Right lobe of liver (tissue), 4 donors: Measurements from ENCODE around the gene RUBCN.

Experiments
- POLR2A ChIP-seq: fragments of 450-650 bp; IDR thresholded peaks from one replicate; pipeline ENCODE4 v1.6.1; 2017; ENCODE audit warnings: antibody characterized with exemption, mild to moderate bottlenecking
- TF ChIP-seq, protein P1 (sequence below), 4 donors: fragments of 200-600 bp in 3 of 4; fragments of 450-650 bp in 1 of 4; IDR thresholded peaks; one replicate each; pipeline versions ENCODE4 v1.5.1 to v1.8.0; 2016 to 2022; ENCODE audit warnings: antibody characterized with exemption in 4 of 4, mild to moderate bottlenecking in 2 of 4
- donor health status: DM: no; HTN: no; CAD: no.
- donor health status: DM: no; HTN: no; CAD: no.
- donor health status: DM: no; HTN: yes; CAD: no.

- TF ChIP-seq, protein P1, sequence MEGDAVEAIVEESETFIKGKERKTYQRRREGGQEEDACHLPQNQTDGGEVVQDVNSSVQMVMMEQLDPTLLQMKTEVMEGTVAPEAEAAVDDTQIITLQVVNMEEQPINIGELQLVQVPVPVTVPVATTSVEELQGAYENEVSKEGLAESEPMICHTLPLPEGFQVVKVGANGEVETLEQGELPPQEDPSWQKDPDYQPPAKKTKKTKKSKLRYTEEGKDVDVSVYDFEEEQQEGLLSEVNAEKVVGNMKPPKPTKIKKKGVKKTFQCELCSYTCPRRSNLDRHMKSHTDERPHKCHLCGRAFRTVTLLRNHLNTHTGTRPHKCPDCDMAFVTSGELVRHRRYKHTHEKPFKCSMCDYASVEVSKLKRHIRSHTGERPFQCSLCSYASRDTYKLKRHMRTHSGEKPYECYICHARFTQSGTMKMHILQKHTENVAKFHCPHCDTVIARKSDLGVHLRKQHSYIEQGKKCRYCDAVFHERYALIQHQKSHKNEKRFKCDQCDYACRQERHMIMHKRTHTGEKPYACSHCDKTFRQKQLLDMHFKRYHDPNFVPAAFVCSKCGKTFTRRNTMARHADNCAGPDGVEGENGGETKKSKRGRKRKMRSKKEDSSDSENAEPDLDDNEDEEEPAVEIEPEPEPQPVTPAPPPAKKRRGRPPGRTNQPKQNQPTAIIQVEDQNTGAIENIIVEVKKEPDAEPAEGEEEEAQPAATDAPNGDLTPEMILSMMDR (IDR thresholded peaks at IDR 0.05): no peak
- peak; percentile 75 for TF ChIP-seq POLR2A
Measured at GRCh38 chr3:197736491-197737318, at the start of gene RUBCN.
